Activated CD8-positive, alpha-beta memory T cell treated with anti-CD3 and anti-CD28 coated beads for 36 hours (primary cell): Measurements from ENCODE around the gene MZF1. TPM values are rescaled to one million over a fixed set of nuclear protein-coding genes. Genes with fewer than 3 reads are reported as not detected.
"Not testable (repeated sequence)": the region's sequence is repeated elsewhere in the genome, so short reads cannot be mapped to it uniquely, and the experiment has no call there.

Source experiments
- CTCF ChIA-PET: fragments of 350-600 bp; sonication (Branson Sonifier 250); formaldehyde crosslinking; loops from one replicate; lab custom pipeline; 2021; ENCODE audit warnings: antibody characterized with exemption; lab: Charles Lee
- POLR2A ChIA-PET: fragments of 350-600 bp; sonication (Branson Sonifier 250); formaldehyde crosslinking; loops from one replicate; lab custom pipeline; 2021; ENCODE audit warnings: antibody characterized with exemption; lab: Charles Lee
- total RNA-seq, 2 experiments: library from RNA; stranded (reverse); gene quantifications; one replicate each; pipeline ENCODE4 v1.2.3, GENCODE V29; 2021

MZF1 gene
- 10 to 100 TPM; 14.0 to 14.3 TPM for total RNA-seq

- POLR2A ChIA-PET, result interaction anchor here (0.5 to 2.8 kb wide), 3 partner anchors 11 to 306 kb away, joined by 3 to 13 read pairs (median 3); no protein-coding TSS in a partner anchor
- CTCF ChIA-PET, result interaction anchor here (1.7 kb wide), 1 partner anchor 13 kb away, joined by 5 read pairs; no protein-coding TSS in a partner anchor
These were observed at the start of gene MZF1 for GRCh38 chr19:58572818-58573657. Gene MZF1, minus strand, starts transcription at chr19:58573335. Its CDS starts 1,946 bp downstream, at chr19:58571389.

DNA sequence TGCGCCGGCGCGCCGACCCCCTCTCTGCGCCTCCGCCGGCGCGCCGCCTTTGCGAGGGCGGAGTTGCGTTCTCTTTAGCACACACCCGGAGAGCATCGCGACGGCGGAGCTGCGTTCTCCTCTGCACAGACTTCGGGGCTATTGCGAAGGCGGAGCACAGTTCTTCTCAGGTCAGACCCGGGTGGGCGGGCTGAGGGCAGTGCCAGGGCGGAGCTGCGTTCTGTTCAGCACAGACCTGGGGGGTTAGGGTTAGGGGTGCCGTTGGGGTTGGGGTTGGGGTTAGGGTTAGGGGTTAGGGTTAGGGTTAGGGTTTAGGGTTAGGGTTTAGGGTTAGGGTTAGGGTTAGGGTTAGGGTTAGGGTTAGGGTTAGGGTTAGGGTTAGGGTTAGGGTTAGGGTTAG, 34.1 kb upstream of the MZF1 start:
- POLR2A ChIA-PET, CTCF ChIA-PET: not testable (repeated sequence)

GRCh38 chr19:58606251-58606896, 33.2 kb upstream of the MZF1 start:
- CTCF ChIA-PET, POLR2A ChIA-PET: not testable (repeated sequence)

- ChIA-PET CTCF (no interaction called here), POLR2A (no interaction called here)
These were observed 13.1 kb upstream of the MZF1 start for GRCh38 chr19:58586133-58586765.

DNA sequence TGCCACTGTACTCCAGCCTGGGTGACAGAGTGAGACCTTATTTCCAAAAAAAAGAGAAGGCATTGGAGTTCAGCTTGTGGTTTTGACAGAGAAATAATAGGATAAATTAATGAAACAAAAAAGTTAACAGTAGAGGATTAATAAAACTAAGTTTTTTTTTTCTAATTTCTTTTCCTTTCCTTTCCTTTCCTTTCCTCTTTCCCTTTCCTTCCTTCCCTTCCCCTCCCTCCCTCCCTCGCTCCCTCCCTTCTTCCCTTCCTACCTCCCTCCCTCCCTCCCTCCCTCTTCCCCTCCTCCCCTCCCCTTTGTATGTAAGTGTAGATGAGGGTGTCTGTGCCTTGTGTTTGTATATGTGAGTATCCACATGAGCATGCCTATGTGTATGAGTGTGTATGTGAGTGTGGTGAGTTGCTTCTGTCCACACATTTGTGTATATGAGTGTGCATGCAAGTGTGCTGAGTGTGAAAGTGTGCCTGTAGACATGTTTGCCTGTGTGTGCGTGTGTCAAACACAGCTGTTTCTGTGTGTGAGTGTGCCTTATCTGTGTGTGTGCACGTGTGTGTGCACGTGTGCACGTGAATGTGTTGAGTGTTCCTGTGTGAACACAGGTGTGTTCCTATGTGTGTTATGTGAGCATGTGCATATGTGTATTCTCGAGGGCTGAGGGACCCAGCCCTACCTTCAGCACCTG, 12.5 kb upstream of the MZF1 start:
- CTCF ChIA-PET, result interaction anchor here (2.9 kb wide), 1 partner anchor 66 kb away, joined by 9 read pairs; the partner anchor contains the start of gene ZBTB45

GRCh38 chr19:58584498-58585441, 11.6 kb upstream of the MZF1 start:
- POLR2A ChIA-PET, result no interaction called here

More for the DNA sequence above, 12.5 kb upstream of the MZF1 start:
- POLR2A ChIA-PET, result no interaction called here

GRCh38 chr19:58582985-58583384, 9.8 kb upstream of the MZF1 start:
- ChIA-PET POLR2A (no interaction called here), CTCF (interaction anchor here (2.9 kb wide), 1 partner anchor 63 kb away, joined by 9 read pairs; the partner anchor contains the start of gene ZBTB45)

More at GRCh38 chr19:58584498-58585441, 11.6 kb upstream of the MZF1 start:
- CTCF ChIA-PET, result interaction anchor here (2.9 kb wide), 1 partner anchor 65 kb away, joined by 9 read pairs; the partner anchor contains the start of gene ZBTB45

- ChIA-PET CTCF (interaction anchor here (0.7 to 2.1 kb wide), 8 partner anchors 10 to 91 kb away, joined by 3 to 23 read pairs (median 4); partner anchors contain the start of genes CHMP2A, SLC27A5 and ZBTB45), POLR2A (interaction anchor here (1.1 kb wide), 1 partner anchor 36 kb away, joined by 3 read pairs; no protein-coding TSS in a partner anchor)
These were observed 8.3 kb upstream of the MZF1 start for GRCh38 chr19:58581227-58582141.

GRCh38 chr19:58579473-58580142, 6.5 kb upstream of the MZF1 start:
- ChIA-PET CTCF (interaction anchor here (0.6 to 1.4 kb wide), 3 partner anchors 60 to 65 kb away, joined by 3 to 9 read pairs (median 4); partner anchors contain the start of gene ZBTB45), POLR2A (interaction anchor here (0.6 kb wide), 1 partner anchor 58 kb away, joined by 3 read pairs; no protein-coding TSS in a partner anchor)

DNA sequence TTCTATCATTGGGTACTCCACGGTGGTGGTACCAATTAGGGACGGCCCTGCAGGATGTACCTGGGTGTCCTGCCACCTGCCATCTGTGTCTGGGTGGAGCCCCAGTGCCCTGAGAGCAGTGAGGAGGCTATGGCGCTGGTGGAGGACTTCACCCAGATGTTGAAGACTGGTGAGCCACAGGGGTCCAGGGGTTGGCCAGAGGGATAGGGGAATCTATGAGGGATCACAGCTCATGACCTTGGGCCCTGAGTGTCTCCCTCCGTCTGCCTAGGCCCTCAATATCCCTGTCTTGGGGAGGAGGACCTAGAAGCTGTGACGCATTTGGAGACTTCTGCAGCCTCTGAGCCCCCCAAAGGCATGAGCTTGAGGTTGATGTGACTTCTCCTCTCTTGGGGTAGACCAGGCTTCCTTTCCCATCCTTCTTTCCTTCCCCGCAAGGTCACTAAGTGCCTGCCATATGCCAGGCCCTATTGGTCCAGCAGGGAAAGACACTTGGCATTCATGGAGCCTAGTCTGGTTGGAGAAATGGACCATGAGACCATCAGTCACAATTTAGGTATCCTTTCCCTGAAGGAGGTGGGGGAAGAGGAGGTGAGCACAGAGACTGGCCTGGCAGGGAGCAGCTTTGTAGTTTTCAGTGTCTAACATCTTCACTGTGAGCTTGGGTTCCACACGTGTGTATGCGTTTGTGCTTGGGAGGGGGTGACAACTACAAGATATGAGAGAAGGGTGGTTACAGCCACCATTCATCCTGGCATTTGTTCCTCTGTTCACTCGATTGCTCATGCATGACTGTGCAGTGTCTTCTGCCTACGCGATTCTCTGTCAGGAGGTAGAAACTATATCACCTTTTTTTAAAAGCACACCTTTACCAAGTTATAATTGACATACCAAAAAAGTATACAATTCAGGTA, 5.1 kb upstream of the MZF1 start:
- CTCF ChIA-PET, result interaction anchor here (1.2 to 1.5 kb wide), 2 partner anchors 59 to 103 kb away, joined by 3 to 4 read pairs; partner anchors contain the start of gene ZBTB45

GRCh38 chr19:58577581-58577980, 4.4 kb upstream of the MZF1 start:
- ChIA-PET CTCF (interaction anchor here (1.5 kb wide), 1 partner anchor 58 kb away, joined by 4 read pairs; the partner anchor contains the start of gene ZBTB45), POLR2A (interaction anchor here (0.9 kb wide), 1 partner anchor 56 kb away, joined by 3 read pairs; no protein-coding TSS in a partner anchor)

More for the DNA sequence above, 5.1 kb upstream of the MZF1 start:
- POLR2A ChIA-PET, result interaction anchor here (0.5 kb wide), 1 partner anchor 216 kb away, joined by 4 read pairs; the partner anchor contains the start of gene ZNF497

DNA sequence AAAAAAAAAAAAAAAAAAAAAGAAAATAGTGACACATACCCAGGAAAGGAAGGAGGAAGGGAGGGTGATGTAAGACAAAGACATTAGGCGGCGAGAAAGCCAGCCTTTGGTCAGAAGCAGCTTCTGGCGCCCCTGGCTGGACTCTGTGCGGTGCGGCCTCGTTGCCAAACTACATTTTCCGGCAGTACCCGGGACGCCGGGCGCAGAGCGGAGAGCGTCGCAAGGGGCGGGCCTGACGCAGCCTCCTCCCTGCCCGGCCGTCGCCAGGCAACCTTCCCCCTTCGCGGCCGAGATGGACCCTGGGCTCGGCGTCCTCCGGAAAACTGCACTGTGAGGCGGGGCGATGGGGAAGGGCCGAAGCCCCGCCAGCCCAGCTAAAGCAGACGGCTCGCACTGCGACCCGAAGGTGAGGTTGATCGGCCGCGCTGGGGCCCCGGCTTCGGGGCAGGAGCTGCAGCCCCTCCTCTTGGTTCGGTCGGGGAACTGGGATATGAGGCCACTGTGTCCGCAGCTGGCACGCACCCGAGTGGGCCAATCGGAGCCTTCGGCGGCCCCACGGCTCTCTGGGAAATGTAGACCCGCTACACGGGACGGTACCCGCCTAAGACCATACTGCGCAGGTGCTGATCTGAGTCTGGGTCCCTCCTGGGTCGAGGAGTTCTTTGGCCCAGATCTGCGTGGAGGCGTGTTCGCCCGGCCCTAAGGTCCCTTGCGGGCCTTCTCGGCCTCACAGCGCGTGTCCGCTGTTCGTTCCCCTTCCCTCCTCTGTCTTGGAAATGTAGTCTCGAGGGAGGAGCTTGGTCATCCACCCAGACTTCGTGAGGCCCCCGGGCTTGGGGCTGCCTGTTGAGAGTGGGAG, 2.3 kb upstream of the MZF1 start:
- POLR2A ChIA-PET, result interaction anchor here (0.6 to 1.3 kb wide), 12 partner anchors 14 to 249 kb away, joined by 3 to 8 read pairs (median 4); partner anchors contain the start of genes TRIM28, ZBTB45, ZNF446 and ZSCAN22
- CTCF ChIA-PET, result interaction anchor here (0.5 to 2.4 kb wide), 5 partner anchors 13 to 71 kb away, joined by 3 to 11 read pairs (median 4); partner anchors contain the start of gene ZBTB45

DNA sequence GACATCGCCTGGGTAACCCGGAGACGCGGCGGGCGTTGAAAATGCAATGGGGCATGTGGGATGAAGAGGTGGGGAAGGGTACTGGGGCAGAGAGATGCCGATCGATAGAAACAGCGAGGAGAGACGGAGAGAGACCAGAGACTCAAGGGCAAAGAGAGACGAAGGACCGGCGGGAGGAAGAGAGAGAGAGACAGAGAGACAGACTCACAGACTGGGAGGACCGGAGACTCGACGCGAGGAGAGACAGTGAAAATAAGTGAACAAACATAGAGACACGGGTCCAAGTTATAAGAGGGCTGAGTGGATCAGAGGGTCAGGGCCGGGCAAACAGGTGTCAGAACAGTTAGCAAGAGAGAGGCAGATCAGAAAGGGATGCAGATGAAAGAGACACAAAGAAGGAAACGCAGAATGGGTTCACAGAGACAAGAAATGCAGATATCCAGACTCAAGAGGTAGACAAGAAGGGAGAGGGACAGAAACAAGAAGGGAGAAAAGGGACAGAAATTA, 576 bp upstream of the MZF1 start:
- ChIA-PET CTCF (interaction anchor here (0.8 kb wide), 1 partner anchor 14 kb away, joined by 3 read pairs; no protein-coding TSS in a partner anchor), POLR2A (interaction anchor here (1.2 kb wide), 1 partner anchor 30 kb away, joined by 4 read pairs; the partner anchor contains the start of gene TRIM28)
